ENCODE data around the gene KSR1.
"Not testable (repeated sequence)": the region's sequence is repeated elsewhere in the genome, so short reads cannot be mapped to it uniquely, and the experiment has no call there.

The KSR1 gene

DNA sequence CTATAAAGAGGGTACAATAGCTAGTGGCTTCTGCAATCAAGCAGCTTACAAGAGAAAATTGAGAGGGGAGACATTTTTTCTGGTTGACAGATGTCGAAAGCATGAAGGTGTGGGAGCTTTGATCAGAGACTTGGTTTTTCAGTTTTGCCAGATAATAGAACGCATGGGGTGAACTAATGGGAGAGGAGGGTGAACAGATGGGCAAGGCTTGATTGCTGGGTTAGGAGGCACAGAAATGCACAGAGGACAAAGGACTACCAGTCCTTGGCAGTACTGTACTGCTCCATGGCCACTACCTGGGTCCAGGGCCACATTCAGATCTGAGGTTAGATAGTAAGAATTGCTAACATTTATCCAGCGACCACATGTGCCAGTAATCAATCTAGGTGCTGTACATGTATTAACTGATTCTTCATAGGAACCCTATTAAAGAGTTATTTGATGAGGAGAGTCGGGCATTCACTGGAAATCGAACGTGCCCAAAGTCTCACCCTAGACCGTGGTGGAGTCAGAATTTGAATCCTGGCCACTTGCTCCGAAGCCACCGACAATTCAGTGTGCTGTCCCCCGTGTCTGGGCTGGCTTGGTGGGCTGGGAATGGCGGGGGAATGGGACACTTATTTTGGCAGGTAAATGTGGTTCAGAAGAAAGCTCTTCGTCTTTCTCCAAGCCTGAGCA is 873 bp upstream of the KSR1 start:
- DNase-seq, result no peak

DNA sequence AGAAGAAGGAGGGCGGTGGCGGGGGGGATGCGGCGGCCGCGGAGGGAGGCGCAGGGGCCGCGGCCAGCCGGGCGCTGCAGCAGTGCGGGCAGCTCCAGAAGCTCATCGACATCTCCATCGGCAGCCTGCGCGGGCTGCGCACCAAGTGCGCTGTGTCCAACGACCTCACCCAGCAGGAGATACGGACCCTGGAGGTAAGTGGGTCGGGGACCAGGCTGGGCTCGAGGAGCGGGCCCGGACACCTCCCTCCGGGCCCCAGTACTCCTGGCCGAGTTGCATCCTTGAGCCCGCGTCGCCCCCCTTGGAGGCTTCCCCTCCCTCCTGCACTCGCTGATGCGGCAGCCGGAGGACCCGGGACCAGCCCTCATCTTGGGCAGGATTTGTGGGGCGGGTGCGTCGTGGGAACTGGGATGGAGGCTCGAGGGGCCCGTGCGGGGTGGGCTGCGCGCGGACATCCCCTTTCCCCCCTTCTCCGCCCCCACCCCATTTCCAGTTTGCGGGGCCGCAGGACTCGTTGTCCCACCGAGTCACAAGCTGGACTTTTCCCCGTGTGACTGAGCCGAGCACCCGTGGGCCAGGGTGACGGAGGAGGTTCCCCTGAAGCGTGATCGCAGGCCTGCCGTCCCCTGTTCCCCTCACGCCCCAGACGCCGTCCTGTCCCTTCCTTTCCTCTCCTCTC is 572 bp downstream of the KSR1 start:
- peak; percentile 54 for DNase-seq

DNA sequence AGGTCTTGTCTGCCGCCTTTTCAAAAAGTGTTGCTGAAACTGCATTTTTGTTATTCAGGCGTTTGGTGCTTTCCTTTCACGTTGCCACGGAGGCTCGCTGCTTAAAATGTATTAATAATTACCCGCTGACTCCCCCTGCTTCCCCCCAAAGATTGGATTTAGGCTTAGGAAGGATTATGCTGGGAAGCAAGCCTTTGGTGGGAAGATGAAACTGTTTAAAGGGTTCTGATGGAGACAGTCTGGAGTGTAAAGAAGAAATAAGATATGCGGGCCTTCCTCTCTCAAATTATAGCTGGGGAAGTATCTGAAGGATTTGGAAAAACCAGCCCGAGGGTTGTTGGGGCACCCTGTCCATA is 1.1 kb downstream of the KSR1 start:
- no peak for DNase-seq

GRCh38 chr17:27457731-27458523 is 1.7 kb downstream of the KSR1 start:
- DNase-seq, result peak; percentile 54

GRCh38 chr17:27458524-27458908 is 2.3 kb downstream of the KSR1 start:
- no peak for DNase-seq

- no peak for DNase-seq
These were observed 3.2 kb downstream of the KSR1 start for GRCh38 chr17:27459433-27459832.

GRCh38 chr17:27460196-27460725 is 4.0 kb downstream of the KSR1 start:
- DNase-seq, result no peak

- no peak for DNase-seq
These were observed 5.1 kb downstream of the KSR1 start for GRCh38 chr17:27461192-27461859.

DNA sequence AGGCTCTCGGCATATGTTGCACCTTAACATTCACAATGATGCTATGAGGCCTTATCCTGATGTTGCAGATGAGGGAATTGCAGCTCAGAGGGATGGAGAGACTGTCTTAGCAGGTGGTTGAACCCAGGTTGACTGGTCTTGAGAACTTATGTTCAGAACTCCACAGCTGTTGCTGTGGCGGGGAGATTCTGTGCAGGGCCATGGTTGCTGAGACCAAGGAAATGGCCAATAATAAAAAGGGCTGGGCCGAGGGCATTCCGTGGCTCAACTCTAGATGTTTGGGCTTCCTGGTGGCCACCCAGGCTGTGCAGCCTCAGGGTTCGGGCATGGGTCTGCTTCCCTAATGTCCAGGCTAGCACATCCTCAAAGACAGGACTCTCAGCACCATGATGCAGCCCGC is 5.9 kb downstream of the KSR1 start:
- no peak for DNase-seq

- DNase-seq, result no peak
These were observed 6.5 kb downstream of the KSR1 start for GRCh38 chr17:27462714-27463113.

DNA sequence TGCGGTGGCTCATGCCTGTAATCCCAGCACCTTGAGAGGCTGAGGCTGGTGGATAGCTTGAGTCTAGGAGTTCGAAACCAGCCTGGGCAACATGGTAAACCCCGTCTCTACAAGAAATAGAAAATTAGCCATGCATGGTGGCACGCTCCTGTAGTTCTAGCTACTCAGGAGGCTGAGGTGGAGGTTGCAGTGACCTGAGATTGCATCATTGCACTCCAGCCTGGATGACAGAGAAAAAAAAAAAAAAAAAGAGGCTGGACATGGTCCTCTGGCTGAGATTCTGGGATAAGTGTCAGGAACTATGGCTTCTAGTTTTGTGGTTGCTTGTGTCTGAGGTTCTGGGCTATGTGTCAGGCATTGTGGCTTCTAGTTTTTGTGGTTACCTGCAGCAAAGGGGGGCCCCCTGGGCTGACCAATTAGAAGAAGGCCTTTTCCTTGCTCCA is 7.0 kb downstream of the KSR1 start:
- no peak for DNase-seq

DNA sequence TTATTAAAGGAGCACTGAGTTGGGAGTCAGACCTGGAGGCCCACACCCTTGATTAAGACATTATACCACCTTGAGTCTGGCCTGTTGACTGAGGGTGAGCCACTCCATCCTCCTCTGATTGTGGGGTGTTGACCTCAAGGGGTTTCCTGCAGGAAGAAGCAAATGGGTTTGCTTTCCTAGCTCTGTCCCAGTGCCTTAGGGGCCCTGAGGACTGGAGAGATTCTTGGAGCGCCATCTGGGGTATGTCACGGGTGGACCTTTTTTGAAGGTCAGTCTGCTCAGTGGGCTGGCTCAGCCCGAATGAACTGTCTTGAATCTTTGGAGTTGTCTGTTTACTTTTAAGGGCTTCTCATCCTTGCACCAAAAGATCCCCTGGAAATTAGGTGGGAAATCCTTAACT is 7.8 kb downstream of the KSR1 start:
- DNase-seq, result not testable (repeated sequence)

- DNase-seq, result no peak
These were observed 8.2 kb downstream of the KSR1 start for GRCh38 chr17:27464431-27464830.

DNA sequence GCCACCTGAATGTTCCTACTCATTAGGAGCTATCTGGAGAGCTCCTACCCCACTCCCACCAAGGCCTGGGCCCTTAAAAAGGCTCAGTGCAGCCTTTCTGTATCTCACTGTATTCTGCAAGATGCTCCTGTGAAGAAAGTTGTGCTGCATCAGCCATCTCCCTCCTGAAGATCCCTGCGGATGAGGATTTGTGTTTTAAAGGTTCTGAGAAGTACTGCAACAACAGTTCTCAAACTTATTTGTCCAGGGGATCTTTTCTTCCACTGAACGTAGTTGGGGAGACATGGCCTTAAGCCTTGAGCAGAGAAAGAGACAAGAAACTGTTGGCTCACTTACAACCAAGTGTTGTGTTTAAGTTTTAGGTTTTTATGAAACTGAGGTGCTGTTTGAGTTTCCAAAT is 9.6 kb downstream of the KSR1 start:
- not testable (repeated sequence) for DNase-seq

GRCh38 chr17:27466376-27466742 is 10.1 kb downstream of the KSR1 start:
- DNase-seq, result no peak

DNA sequence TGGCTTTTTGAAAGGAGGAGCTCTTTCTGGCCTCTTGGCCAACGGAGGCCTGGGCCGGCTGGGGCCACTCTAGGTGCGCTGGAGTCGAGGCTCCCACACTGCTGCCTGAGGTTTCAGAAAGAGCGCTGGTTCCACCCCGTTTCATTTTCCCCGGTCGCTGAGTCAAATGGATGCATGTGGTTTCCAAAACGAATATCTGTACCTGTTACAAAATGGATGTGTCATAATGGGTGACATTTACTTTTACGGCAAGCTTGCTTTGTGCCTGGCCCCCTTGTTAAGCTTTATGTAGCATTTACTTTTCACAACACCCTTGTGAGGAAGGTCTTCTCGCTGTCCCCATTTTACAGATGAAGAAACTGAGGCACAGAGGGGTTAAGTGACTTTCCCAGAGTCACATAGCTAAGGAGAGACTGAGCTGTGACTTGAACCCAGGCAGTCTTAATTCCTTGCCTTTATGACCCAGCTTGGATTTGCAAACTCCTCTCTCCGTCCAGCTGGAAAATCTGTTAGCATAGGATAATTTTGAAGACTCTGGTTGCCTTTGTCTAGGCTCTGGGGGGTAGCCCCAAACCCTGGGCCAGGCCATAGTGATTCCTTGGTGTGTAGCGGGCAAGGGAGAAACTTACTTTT is 10.6 kb downstream of the KSR1 start:
- DNase-seq, result no peak

- no peak for DNase-seq
These were observed 13.0 kb downstream of the KSR1 start for GRCh38 chr17:27469256-27469655.

DNA sequence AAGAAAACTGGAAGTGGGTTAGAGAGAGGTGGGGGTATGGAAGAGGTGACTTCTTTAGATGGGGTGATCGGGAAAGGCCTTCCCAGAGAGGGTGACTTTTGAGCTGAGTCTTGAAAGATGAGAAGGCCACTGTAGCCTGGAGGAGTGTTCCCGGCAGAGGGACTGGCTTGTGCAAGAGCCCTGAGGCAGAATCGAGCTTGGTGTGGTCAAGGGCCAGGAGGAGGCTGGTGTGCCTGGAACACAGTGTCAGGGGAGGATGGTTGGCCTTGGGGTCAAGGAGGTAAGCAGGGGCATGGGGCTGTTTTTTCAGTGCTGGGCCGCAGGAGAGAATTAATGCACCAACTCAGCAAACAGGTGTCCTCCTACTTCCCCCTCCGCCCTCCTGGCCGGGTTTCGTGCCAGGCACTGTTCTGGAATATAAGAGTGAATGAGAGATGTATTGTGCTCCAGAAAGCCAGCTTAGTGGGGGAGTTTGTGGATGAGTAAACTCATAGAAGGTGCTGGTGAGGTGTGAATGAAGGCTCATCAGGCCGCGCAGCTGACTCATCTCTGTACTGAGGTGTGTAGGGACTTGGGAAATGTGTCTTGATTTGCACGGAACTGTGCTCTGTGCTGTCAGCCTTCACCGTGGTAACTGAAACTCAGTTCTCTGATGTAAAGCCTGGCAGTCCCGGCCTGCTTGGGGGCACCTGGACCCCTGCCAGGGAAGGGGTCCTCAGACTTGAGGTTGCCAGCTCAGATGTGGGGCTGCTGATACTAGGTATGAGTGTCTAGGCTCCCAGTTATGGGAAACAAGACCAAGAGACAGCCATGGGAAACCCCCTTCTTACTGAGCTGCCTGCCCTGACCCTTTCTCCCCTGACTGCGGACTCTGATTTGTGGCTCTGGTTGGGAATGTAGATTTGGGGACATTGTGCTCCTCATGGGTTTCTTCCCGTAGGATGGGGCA is 15.3 kb downstream of the KSR1 start:
- no peak for DNase-seq

DNA sequence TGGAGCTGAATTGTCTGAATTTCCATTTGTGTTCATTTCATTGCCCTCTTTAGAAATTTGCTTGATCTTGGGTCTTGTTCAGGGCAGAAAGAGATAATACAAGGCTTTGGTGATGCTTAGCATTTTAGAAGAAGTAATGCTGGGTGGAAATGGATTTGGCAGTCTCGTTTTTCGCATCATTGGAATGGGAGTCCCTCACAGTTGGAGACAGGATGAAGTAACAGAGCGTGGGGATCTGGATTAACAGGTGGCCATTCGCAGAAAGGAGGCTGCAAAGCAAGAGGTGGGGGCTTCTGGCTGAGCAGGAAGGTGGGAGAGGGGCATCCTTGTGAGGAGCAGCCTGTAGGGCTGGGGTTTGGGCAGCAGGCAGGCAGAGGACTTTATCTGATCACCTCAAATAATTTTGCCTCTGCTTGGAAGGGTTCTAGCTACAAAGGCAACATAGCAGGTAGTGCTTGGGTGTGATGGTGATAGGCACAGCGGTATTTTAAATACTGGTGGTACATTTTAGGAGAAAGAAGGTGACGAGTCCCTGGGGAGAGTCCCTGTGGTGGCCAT is 17.0 kb downstream of the KSR1 start:
- DNase-seq, result no peak

GRCh38 chr17:27473748-27474609 is 17.7 kb downstream of the KSR1 start:
- no peak for DNase-seq

All from right forelimb (tissue), 1 donor.